IMR-90 (cell line): ENCODE measurements around the gene PEX14. TPM values are rescaled to one million over a fixed set of nuclear protein-coding genes. Genes with fewer than 3 reads are reported as not detected.

Experiments used
- microRNA-seq, 2 experiments: library from miRNA; stranded (forward) in 1 of 2; unstranded in 1 of 2; fragments of 10-50 nt in 1 of 2; fragments of <30 nt in 1 of 2; gene quantifications in 1 of 2; microRNA quantifications in 1 of 2; one replicate each; pipeline versions ENCODE3 to v1.1.0; 2013 to 2020; ENCODE audit not compliant: insufficient read depth in 1 of 2, insufficient read length in 1 of 2, unreplicated experiment in 1 of 2
- polyA plus RNA-seq, 3 experiments: library from polyadenylated mRNA; depleted of rRNA; stranded (reverse); fragments of >200 nt; gene quantifications; 2 replicates each; pipeline ENCODE4 v1.2.3, GENCODE V29; 2012; ENCODE audit warnings: low replicate concordance in 1 of 3
- small RNA-seq, 5 experiments: library from RNA; depleted of rRNA; stranded (forward); fragments of <200 nt; gene quantifications; one replicate each; pipeline ENCODE3, GENCODE V24; 2012
- total RNA-seq: library from RNA; depleted of rRNA; stranded (reverse); fragments of >200 nt; gene quantifications from 2 replicates; pipeline ENCODE4 v1.2.3, GENCODE V29; 2012; rRNA removed

The PEX14 gene
- total and polyA plus RNA-seq, 2 of the 4 experiments (the other 2 are of a cell fraction), result 9.5 to 22.5 TPM

Small RNA genes within 50 kb of the gene (microRNA-seq; reads per million reads assigned to microRNA genes)
- gene RN7SL614P (ENCODE audit: insufficient read depth, insufficient read length), result not detected

Small RNA genes within 50 kb of the gene (small RNA-seq; reads per million reads assigned to genes)
- 0 reads per million in 5 experiments for gene RN7SL614P

Other genes starting within 250 kb of the PEX14 start
- 187 and 216 TPM in 2 replicates for gene PGD, start 75.9 kb upstream of the PEX14 start, total RNA-seq
- 103 and 118 TPM in 2 replicates for gene PGD, start 75.9 kb upstream of the PEX14 start, polyA plus RNA-seq (2012; rRNA removed)
- 9.9 and 11.4 TPM in 2 replicates for gene CENPS, start 44.5 kb upstream of the PEX14 start, total RNA-seq
- gene CENPS, start 44.5 kb upstream of the PEX14 start, polyA plus RNA-seq (2012; rRNA removed), result 10.6 and 12.3 TPM in 2 replicates
- not detected in 2 replicates for gene CORT, start 24.9 kb upstream of the PEX14 start, total RNA-seq
- gene CORT, start 24.9 kb upstream of the PEX14 start, polyA plus RNA-seq (2012; rRNA removed), result 0.10 and 0.13 TPM in 2 replicates
- gene DFFA, start 2.4 kb upstream of the PEX14 start, total RNA-seq, result 56.1 and 62.6 TPM in 2 replicates
- 25.3 and 28.1 TPM in 2 replicates for gene DFFA, start 2.4 kb upstream of the PEX14 start, polyA plus RNA-seq (2012; rRNA removed)